Liver (tissue), 9 donors: ENCODE data around the gene STARD3. TPM values are rescaled to one million over a fixed set of nuclear protein-coding genes. Genes with fewer than 3 reads are reported as not detected.

Experiments
- DNase-seq: peaks from one replicate; pipeline ENCODE4 v3.0.0-alpha.2; 2017; ENCODE audit warnings: low spot score
- H3K27ac ChIP-seq, 2 donors: one replicate each; pipeline ENCODE4 v1.7.0; 2013; ENCODE audit warnings: inconsistent platforms in 2 of 2, low read length in 2 of 2, control low read depth in 1 of 2, low read depth in 1 of 2, mild to moderate bottlenecking in 1 of 2
- H3K27me3 ChIP-seq, 4 donors: one replicate each; pipeline versions ENCODE4 v1.6.1 to v1.7.0; 2013; ENCODE audit warnings: low read length in 3 of 4, inconsistent platforms in 1 of 4, mild to moderate bottlenecking in 1 of 4, moderate library complexity in 1 of 4; ENCODE audit not compliant: control insufficient read depth in 4 of 4, insufficient read depth in 4 of 4
- H3K36me3 ChIP-seq, 4 donors: one replicate each; pipeline versions ENCODE4 v1.6.1 to v1.7.0; 2013; ENCODE audit warnings: low read length in 3 of 4, mild to moderate bottlenecking in 3 of 4, low read depth in 1 of 4, moderate library complexity in 1 of 4; ENCODE audit not compliant: control insufficient read depth in 4 of 4, insufficient read depth in 3 of 4
- H3K4me1 ChIP-seq, 4 donors: one replicate each; pipeline versions ENCODE4 v1.6.1 to v1.7.0; 2013; ENCODE audit warnings: low read length in 3 of 4, mild to moderate bottlenecking in 3 of 4, moderate library complexity in 1 of 4; ENCODE audit not compliant: control insufficient read depth in 4 of 4, insufficient read depth in 4 of 4
- H3K4me3 ChIP-seq, 3 donors: one replicate each; pipeline versions ENCODE4 v1.6.1 to v1.7.0; 2013; ENCODE audit warnings: low read length in 3 of 3, control low read depth in 1 of 3, low read depth in 1 of 3, mild to moderate bottlenecking in 1 of 3
- H3K9ac ChIP-seq, 2 donors: one replicate each; pipeline ENCODE4 v1.7.0; 2013; ENCODE audit warnings: low read length in 2 of 2, mild to moderate bottlenecking in 2 of 2, moderate library complexity in 2 of 2, control low read depth in 1 of 2, low read depth in 1 of 2
- H3K9me3 ChIP-seq, 4 donors: one replicate each; pipeline versions ENCODE4 v1.6.1 to v1.7.0; 2013; ENCODE audit warnings: low read length in 3 of 4; ENCODE audit not compliant: control insufficient read depth in 4 of 4
- CTCF ChIP-seq: fragments of 150-350 bp; IDR thresholded peaks from 2 replicates; pipeline ENCODE4 v1.5.1; 2017; ENCODE audit warnings: improper control_type of control experiment, low read depth, low read length; ENCODE audit not compliant: missing input control
- EGR1 ChIP-seq, 2 donors: IDR thresholded peaks; 2 replicates each; pipeline ENCODE4 v1.6.1; 2016 to 2018; ENCODE audit warnings: antibody characterized with exemption in 2 of 2, low read depth in 2 of 2
- FOXA1 ChIP-seq: IDR thresholded peaks from 2 replicates; pipeline ENCODE4 v1.6.1; 2016; ENCODE audit warnings: antibody characterized with exemption
- FOXA2 ChIP-seq: IDR thresholded peaks from 2 replicates; pipeline ENCODE4 v1.6.1; 2016; ENCODE audit warnings: antibody characterized with exemption
- GABPA ChIP-seq, 2 donors: IDR thresholded peaks in 1 of 2; conservative IDR thresholded peaks in 1 of 2; 2 replicates each; pipeline ENCODE4 v1.6.1; 2016; ENCODE audit warnings: antibody characterized with exemption in 2 of 2, mild to moderate bottlenecking in 1 of 2, moderate library complexity in 1 of 2
- JUND ChIP-seq, 2 donors: IDR thresholded peaks; 2 replicates each; pipeline ENCODE4 v1.6.1; 2016; ENCODE audit warnings: antibody characterized with exemption in 2 of 2
- NR2F2 ChIP-seq: IDR thresholded peaks from 2 replicates; pipeline ENCODE4 v1.6.1; 2016; ENCODE audit warnings: antibody characterized with exemption
- RAD21 ChIP-seq, 2 donors: IDR thresholded peaks; 2 replicates each; pipeline ENCODE4 v1.6.1; 2016; ENCODE audit warnings: antibody characterized with exemption in 2 of 2, mild to moderate bottlenecking in 2 of 2
- REST ChIP-seq: IDR thresholded peaks from 2 replicates; pipeline ENCODE4 v1.6.1; 2016; ENCODE audit warnings: antibody characterized with exemption, mild to moderate bottlenecking
- RXRA ChIP-seq, 2 donors: IDR thresholded peaks; 2 replicates each; pipeline ENCODE4 v1.6.1; 2017 to 2018; ENCODE audit warnings: antibody characterized with exemption in 2 of 2, mild to moderate bottlenecking in 1 of 2
- SP1 ChIP-seq: IDR thresholded peaks from 2 replicates; pipeline ENCODE4 v1.6.1; 2018; ENCODE audit warnings: antibody characterized with exemption, mild to moderate bottlenecking
- TAF1 ChIP-seq: conservative IDR thresholded peaks from 2 replicates; pipeline ENCODE4 v1.6.1; 2016; ENCODE audit warnings: antibody characterized with exemption, mild to moderate bottlenecking
- YY1 ChIP-seq: IDR thresholded peaks from 2 replicates; pipeline ENCODE4 v1.6.1; 2016; ENCODE audit warnings: antibody characterized with exemption, mild to moderate bottlenecking
- WGBS: extraction: QIAGEN DNeasy Blood & Tissue Kit; methylation state at CpG from one replicate; pipeline ENCODE4 v1.1.7; 2013; 5-methylcytosine and 5-hydroxymethylcytosine counted together
- polyA plus RNA-seq, 2 donors: library from polyadenylated mRNA; stranded (reverse) in 1 of 2; unstranded in 1 of 2; fragments of 200-250 nt in 1 of 2; fragments of >200 nt in 1 of 2; fragmentation: Nextera tagmentation in 1 of 2; extraction: Ambion mirVana in 1 of 2; gene quantifications; one replicate each; pipeline versions ENCODE4 v1.2.1 to v1.2.3, GENCODE V29; 2013 to 2015
- total RNA-seq, 2 donors: library from RNA; depleted of rRNA; stranded (reverse); fragments of >200 nt; gene quantifications; one replicate each; pipeline ENCODE4 v1.2.3, GENCODE V29; 2014
- TF ChIP-seq, protein P1 (sequence below): IDR thresholded peaks from 2 replicates; pipeline ENCODE4 v1.6.1; 2016; ENCODE audit warnings: antibody characterized with exemption
- TF ChIP-seq, protein P2 (sequence below): IDR thresholded peaks from 2 replicates; pipeline ENCODE4 v1.6.1; 2016; ENCODE audit warnings: antibody characterized with exemption
- donor health status: healthy.
- donor health status: healthy.
- donor health status: healthy.
- donor health status: healthy.
- donor health status: healthy.

The STARD3 gene
- total and polyA plus RNA-seq, 4 donors: 15.0 to 34.0 (median 23.2) TPM

DNA sequence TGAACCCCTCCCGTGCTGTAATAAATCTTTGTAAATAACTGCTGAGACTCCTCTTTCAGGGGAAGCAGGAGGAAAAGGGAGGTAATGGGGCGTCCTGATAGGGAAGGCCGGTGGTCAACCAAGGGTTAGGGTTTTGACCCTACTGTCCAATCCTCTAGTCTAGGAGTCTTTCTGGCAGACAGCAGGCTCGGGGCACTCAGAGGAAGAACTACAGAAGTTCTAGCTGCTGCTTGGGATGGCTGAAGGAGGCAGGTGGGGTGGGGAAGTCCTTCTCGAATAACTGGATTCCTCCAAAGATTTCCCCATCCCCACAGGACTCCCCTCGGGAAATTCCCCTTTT is 387 bp upstream of the STARD3 start:
- Histone ChIP-seq H3K9me3 (no peaks in the 10 kb centered on the region), H3K36me3 (no peaks in the 10 kb centered on the region), H3K9ac (peak overlapping the region; percentile 84 to 90), H3K4me1 (peaks cover 5 to 43% (median 29%) of the 10 kb centered on the region in 4 donors), H3K4me3 (peak overlapping the region; percentile 24 to 70 (median 65)), H3K27ac (peak overlapping the region; percentile 80 to 84), H3K27me3 (no peaks in the 10 kb centered on the region)
- TF ChIP-seq REST (no peak), FOXA1 (no peak), EGR1 (IDR thresholded peaks at IDR 0.05; ENCODE audit: low read depth in 2 of 2) (no peak), YY1 (no peak), RAD21 (IDR thresholded peaks at IDR 0.05) (no peak), FOXA2 (no peak), SP1 (no peak), JUND (IDR thresholded peaks at IDR 0.05) (no peak), GABPA (IDR thresholded peaks at IDR 0.05 in 1 of 2, conservative IDR thresholded peaks at IDR 0.05 in 1 of 2) (no peak), TAF1 (no peak), CTCF (no peak), NR2F2 (no peak)
- TF ChIP-seq, protein P1, sequence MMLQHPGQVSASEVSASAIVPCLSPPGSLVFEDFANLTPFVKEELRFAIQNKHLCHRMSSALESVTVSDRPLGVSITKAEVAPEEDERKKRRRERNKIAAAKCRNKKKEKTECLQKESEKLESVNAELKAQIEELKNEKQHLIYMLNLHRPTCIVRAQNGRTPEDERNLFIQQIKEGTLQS: no peak
- TF ChIP-seq, protein P2, sequence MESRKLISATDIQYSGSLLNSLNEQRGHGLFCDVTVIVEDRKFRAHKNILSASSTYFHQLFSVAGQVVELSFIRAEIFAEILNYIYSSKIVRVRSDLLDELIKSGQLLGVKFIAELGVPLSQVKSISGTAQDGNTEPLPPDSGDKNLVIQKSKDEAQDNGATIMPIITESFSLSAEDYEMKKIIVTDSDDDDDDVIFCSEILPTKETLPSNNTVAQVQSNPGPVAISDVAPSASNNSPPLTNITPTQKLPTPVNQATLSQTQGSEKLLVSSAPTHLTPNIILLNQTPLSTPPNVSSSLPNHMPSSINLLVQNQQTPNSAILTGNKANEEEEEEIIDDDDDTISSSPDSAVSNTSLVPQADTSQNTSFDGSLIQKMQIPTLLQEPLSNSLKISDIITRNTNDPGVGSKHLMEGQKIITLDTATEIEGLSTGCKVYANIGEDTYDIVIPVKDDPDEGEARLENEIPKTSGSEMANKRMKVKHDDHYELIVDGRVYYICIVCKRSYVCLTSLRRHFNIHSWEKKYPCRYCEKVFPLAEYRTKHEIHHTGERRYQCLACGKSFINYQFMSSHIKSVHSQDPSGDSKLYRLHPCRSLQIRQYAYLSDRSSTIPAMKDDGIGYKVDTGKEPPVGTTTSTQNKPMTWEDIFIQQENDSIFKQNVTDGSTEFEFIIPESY: no peak
- WGBS: 33% methylated on average over 6 of the region's 6 CpGs
- no peak for DNase-seq

DNA sequence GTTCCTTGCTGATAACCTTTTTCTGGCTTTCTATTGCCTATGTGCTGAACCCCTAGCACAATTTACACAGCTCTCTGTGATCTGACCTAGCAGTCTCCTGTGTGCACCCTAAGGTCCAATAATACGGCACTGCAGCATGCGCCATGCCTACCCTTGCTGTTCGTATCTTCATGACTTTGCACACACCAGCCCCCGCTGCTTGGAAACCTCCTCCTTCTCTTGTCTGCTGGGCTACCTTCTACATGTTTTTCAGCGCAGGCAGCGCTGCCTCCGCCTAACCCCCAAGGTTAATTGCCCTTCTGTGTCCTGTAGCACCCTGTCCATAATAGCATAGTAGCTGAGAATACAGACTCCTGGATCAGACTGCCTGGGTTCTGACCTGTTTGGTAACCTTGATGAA is 1.4 kb downstream of the STARD3 start:
- no peak overlapping the region for H3K27ac ChIP-seq
- no peaks in the 10 kb centered on the region for H3K36me3 ChIP-seq
- no peaks in the 10 kb centered on the region for H3K27me3 ChIP-seq
- no peak for DNase-seq
- H3K4me1 ChIP-seq: peaks cover 5 to 47% (median 33%) of the 10 kb centered on the region in 4 donors
- H3K4me3 ChIP-seq: peak overlapping the region in 2 of 3 donors; percentile 65 to 73
- TF ChIP-seq CTCF (no peak), RXRA (IDR thresholded peaks at IDR 0.05) (no peak), YY1 (no peak), RAD21 (IDR thresholded peaks at IDR 0.05) (no peak), NR2F2 (no peak), FOXA1 (no peak)
- TF ChIP-seq, protein P1: no peak
- WGBS: 94% methylated on average over 7 of the region's 7 CpGs
- H3K9me3 ChIP-seq: no peaks in the 10 kb centered on the region
- no peak overlapping the region for H3K9ac ChIP-seq
